ENCODE results near the gene EAF1. TPM values are rescaled to one million over a fixed set of nuclear protein-coding genes. Genes with fewer than 3 reads are reported as not detected.

EAF1 gene
- total and polyA plus RNA-seq, 2 donors (not counting 1 experiment from before 2014, with no cell fraction given) = 8.3 to 19.8 TPM

DNA sequence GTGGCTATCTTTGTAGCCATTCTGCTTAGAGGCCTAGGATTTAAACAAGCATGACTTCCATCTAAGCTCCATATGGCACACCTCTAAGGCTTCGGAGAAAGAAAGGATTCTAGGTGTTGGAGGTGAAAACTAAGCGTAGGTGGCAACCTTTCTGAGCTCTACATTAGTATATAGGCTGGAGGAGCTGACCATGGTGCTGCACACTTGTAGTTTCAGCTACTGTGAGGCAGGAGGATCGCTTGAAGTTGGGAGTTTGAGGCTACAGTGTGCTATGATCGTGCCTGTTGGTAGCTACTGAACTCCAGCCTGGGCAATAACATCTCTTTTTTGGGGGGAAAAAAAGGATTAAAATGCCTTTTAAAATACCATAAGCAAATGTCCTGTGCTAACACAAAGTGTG is 7.4 kb downstream of the EAF1 start:
- H3K4me3 ChIP-seq (ENCODE audit: control extremely low read depth in 1 of 5, extremely low read depth in 1 of 5, insufficient read depth in 1 of 5, low read depth in 2 of 5, low read length in 4 of 5) = no peak overlapping the region
- no peaks in the 10 kb centered on the region for H3K27me3 Mint-ChIP-seq
- H3K9ac ChIP-seq (ENCODE audit: low read length) = no peak overlapping the region
- H3K4me1 ChIP-seq (ENCODE audit: control insufficient read depth in 2 of 2, insufficient read depth in 2 of 2, low read length in 2 of 2) = no peaks in the 10 kb centered on the region
- no peaks in the 10 kb centered on the region for H3K27me3 ChIP-seq (replicated peaks in 1 of 4; ENCODE audit: control extremely low read depth in 1 of 4, control insufficient read depth in 3 of 4, insufficient read depth in 4 of 4, low read length in 3 of 4)
- H4K20me1 ChIP-seq (ENCODE audit: control insufficient read depth, insufficient read depth, low read length, poor library complexity, severe bottlenecking) = peaks cover 7% of the 10 kb centered on the region
- no peaks in the 10 kb centered on the region for H3K9me3 ChIP-seq (ENCODE audit: control extremely low read depth in 1 of 3, control insufficient read depth in 2 of 3, insufficient read depth in 1 of 3, low read length in 2 of 3)
- no peak for TF ChIP-seq EZH2 (IDR thresholded peaks at IDR 0.05; ENCODE audit: borderline replicate concordance, insufficient read depth, low read depth, low read length, poor library complexity, severe bottlenecking)
- TF ChIP-seq, protein P1, sequence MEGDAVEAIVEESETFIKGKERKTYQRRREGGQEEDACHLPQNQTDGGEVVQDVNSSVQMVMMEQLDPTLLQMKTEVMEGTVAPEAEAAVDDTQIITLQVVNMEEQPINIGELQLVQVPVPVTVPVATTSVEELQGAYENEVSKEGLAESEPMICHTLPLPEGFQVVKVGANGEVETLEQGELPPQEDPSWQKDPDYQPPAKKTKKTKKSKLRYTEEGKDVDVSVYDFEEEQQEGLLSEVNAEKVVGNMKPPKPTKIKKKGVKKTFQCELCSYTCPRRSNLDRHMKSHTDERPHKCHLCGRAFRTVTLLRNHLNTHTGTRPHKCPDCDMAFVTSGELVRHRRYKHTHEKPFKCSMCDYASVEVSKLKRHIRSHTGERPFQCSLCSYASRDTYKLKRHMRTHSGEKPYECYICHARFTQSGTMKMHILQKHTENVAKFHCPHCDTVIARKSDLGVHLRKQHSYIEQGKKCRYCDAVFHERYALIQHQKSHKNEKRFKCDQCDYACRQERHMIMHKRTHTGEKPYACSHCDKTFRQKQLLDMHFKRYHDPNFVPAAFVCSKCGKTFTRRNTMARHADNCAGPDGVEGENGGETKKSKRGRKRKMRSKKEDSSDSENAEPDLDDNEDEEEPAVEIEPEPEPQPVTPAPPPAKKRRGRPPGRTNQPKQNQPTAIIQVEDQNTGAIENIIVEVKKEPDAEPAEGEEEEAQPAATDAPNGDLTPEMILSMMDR (IDR thresholded peaks at IDR 0.05) = no peak
- peaks cover 26 to 75% of the 10 kb centered on the region in 2 experiments for H3K36me3 ChIP-seq (replicated peaks in 1 of 2; ENCODE audit: control extremely low read depth in 1 of 2, control insufficient read depth in 1 of 2, extremely low read depth in 1 of 2, insufficient read depth in 2 of 2, low read length in 1 of 2)
- ATAC-seq (ENCODE audit: low read depth) (no peak), DNase-seq (no peak)
- no peak overlapping the region for H2AFZ ChIP-seq (ENCODE audit: insufficient read depth, low read depth, low read length, poor library complexity, severe bottlenecking)
- H3K79me2 ChIP-seq (ENCODE audit: control insufficient read depth, insufficient read depth, low read length) = peaks cover 11% of the 10 kb centered on the region
- H3K9me3 Mint-ChIP-seq (ENCODE audit: insufficient read depth) = no peaks in the 10 kb centered on the region
- H3K4me2 ChIP-seq (replicated peaks; ENCODE audit: low read depth, low read length, poor library complexity, severe bottlenecking) = no peak overlapping the region
- H3K27ac ChIP-seq (ENCODE audit: low read length in 2 of 2) = no peak overlapping the region
- H3K27ac Mint-ChIP-seq = no peak overlapping the region
- intact Hi-C loops (cut with micrococcal nuclease) = no loop called here
- CTCF ChIA-PET = interaction anchor here (2.3 kb wide), 1 partner anchor 122 kb away, joined by 7 read pairs; no protein-coding TSS in a partner anchor
- WGBS (ENCODE audit: insufficient coverage) = 100% methylated on average over 2 of the region's 4 CpGs
- peaks cover 1% of the 10 kb centered on the region for H3K4me1 Mint-ChIP-seq
- H3K4me3 Mint-ChIP-seq = no peak overlapping the region
- POLR2A ChIA-PET = no interaction called here

DNA sequence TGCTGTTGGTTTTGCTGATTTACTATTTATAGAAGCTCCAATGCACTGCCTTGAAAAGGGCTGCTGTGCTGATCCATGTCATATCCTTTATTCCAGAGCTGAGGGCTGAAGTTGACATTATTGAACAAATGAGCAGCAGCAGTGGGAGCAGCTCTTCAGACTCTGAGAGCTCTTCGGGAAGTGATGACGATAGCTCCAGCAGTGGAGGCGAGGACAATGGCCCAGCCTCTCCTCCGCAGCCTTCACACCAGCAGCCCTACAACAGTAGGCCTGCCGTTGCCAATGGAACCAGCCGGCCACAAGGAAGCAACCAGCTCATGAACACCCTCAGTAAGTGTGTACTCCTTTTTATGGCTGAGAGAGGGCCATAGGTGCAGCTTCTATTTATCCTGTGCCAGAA is 8.8 kb downstream of the EAF1 start:
- CTCF ChIA-PET = no interaction called here
- Mint-ChIP-seq H3K27me3 (no peaks in the 10 kb centered on the region), H3K9me3 (ENCODE audit: insufficient read depth) (no peaks in the 10 kb centered on the region), H3K4me3 (no peak overlapping the region), H3K4me1 (no peaks in the 10 kb centered on the region), H3K27ac (no peak overlapping the region)
- POLR2A ChIA-PET = no interaction called here
- Histone ChIP-seq H3K4me2 (replicated peaks; ENCODE audit: low read depth, low read length, poor library complexity, severe bottlenecking) (no peak overlapping the region), H4K20me1 (ENCODE audit: control insufficient read depth, insufficient read depth, low read length, poor library complexity, severe bottlenecking) (peaks cover 7% of the 10 kb centered on the region), H3K4me1 (ENCODE audit: control insufficient read depth in 2 of 2, insufficient read depth in 2 of 2, low read length in 2 of 2) (no peaks in the 10 kb centered on the region), H3K9ac (ENCODE audit: low read length) (no peak overlapping the region), H3K9me3 (ENCODE audit: control extremely low read depth in 1 of 3, control insufficient read depth in 2 of 3, insufficient read depth in 1 of 3, low read length in 2 of 3) (no peaks in the 10 kb centered on the region), H3K36me3 (replicated peaks in 1 of 2; ENCODE audit: control extremely low read depth in 1 of 2, control insufficient read depth in 1 of 2, extremely low read depth in 1 of 2, insufficient read depth in 2 of 2, low read length in 1 of 2) (peaks cover 24 to 78% of the 10 kb centered on the region in 2 experiments), H3K27ac (ENCODE audit: low read length in 2 of 2) (no peak overlapping the region), H3K27me3 (replicated peaks in 1 of 4; ENCODE audit: control extremely low read depth in 1 of 4, control insufficient read depth in 3 of 4, insufficient read depth in 4 of 4, low read length in 3 of 4) (no peaks in the 10 kb centered on the region), H3K79me2 (ENCODE audit: control insufficient read depth, insufficient read depth, low read length) (peaks cover 2% of the 10 kb centered on the region), H3K4me3 (ENCODE audit: control extremely low read depth in 1 of 5, extremely low read depth in 1 of 5, insufficient read depth in 1 of 5, low read depth in 2 of 5, low read length in 4 of 5) (no peak overlapping the region), H2AFZ (ENCODE audit: insufficient read depth, low read depth, low read length, poor library complexity, severe bottlenecking) (no peak overlapping the region)
- WGBS (ENCODE audit: insufficient coverage) = 100% methylated on average over 2 of the region's 6 CpGs
- ATAC-seq (ENCODE audit: low read depth) (no peak), DNase-seq (no peak)
- TF ChIP-seq, protein P1 (IDR thresholded peaks at IDR 0.05) = no peak
- TF ChIP-seq EZH2 (IDR thresholded peaks at IDR 0.05; ENCODE audit: borderline replicate concordance, insufficient read depth, low read depth, low read length, poor library complexity, severe bottlenecking) = no peak
- intact Hi-C loops (cut with micrococcal nuclease) = no loop called here

All from B cell (primary cell).